Kasumi-1 (cell line): ENCODE results near the gene ABLIM3.
A peak's percentile ranks its signal among the peaks of the same experiment; 100 is the strongest.

Source experiments
- DNase-seq, 2 experiments: peaks; one replicate each; lab custom pipeline; 2025; lab: John Stamatoyannopoulos, UW

Gene ABLIM3

GRCh38 chr5:149219584-149219983, 78.3 kb downstream of the ABLIM3 start:
- no peak for DNase-seq

GRCh38 chr5:149220750-149221149, 79.5 kb downstream of the ABLIM3 start:
- DNase-seq: no peak

DNA sequence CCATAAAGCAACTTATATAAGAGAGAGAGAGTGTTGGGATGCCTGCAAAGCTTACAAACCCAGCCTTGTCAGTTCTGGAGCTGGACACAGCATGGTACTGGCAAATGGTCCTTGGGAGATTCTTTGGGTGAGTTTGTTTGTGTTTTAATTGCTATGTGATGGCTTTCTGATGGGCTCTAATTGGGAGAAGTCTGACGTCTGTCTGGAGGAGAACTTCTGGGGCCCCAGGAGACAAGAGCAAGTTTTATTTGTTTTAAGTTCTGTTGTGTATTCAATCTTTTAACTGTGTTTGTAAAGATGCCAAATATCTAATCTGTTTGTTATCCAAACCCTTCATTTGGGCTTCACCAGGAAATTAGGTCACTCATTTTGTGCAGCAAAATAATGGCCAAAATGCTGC, 80.0 kb downstream of the ABLIM3 start:
- no peak for DNase-seq

GRCh38 chr5:149221731-149222342, 80.5 kb downstream of the ABLIM3 start:
- DNase-seq: no peak

DNA sequence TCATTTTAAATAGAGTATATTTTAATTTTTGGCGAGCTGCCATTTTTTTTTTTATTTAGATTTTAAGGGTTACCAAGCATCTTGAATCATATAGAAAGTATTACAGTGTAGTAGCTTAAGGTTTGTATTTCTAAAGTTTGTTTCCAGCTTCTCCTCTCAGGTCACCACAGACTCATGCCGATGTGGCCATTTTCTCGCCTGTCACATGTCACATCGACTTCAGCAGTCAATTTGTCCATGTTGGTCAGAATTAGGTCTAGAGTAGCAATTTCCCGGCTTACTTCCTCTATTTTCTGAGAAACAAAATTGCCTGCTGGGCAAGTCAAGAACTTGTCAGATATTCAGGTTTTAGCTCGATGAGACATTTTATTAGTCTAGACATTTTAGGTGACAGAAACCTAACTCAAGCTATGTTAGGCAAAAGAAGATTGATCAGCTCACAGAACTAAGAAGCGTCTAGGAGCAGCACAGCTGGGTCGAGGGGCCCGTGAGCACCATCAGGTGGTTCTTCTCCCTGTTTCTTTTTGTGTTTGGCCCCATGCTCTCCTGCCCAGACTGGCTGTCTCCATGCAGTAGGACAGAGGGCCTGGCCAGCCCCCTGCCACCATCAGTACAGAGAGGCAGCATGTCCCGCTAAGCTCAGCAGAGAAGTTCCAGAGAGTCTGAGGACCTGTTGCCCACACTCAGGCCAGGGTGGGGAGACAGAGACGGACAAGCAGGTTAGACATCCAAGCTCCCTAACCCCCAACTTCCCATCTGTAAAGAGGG, 82.0 kb downstream of the ABLIM3 start:
- peak; percentile 28 to 53 for DNase-seq

DNA sequence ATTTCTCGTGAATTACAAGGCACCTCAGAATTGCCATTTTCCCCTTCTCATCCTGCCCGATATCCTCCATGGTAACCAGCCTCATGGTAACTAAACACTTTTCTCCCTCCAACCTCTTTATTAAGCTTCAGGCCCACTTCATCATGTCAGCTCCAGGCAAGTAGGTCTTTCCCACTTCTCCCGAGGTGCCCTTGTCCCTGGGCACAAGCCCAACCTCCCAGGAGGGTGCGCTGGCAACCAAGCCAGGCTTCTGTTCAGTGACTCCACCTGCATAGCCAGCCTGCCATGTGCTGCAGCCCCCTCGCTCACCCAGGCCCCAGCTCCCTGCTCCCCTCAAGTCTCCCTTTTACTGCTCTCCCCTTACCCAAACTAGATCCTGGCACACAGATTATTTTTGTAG, 83.0 kb downstream of the ABLIM3 start:
- DNase-seq: no peak

DNA sequence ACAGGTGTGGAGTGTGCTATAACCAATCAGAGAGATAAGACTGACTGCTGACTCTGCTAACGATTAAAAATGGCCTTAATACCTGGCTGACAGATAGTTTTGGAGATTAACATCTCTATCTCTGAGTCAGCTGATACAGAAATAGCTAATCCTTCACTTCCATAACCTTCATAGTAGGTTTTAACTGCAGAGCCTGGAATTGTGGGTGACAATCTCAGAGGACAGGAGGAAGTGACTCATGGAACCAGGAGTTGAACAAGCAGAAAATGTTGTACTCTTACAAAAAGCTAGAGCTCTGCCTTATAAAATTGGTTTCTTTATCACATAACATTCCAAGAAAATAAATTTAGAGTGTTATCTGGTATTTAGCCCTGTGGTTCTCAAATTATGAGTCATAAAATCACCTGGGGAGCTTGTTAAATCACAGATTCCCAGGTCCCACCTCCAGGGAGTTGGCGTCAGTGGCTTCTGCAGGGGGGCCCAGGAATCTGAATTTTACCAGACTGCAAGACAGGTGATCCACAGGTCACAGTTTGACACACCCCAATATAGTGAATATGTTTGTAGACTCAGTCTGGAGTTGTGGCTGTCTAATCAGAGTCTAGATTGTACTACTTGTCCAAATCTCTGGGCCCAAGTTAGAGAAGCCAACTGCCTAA, 86.0 kb downstream of the ABLIM3 start:
- DNase-seq: peak in 1 of 2 experiments; percentile 24

- peak; percentile 25 to 42 for DNase-seq
These were observed 87.5 kb downstream of the ABLIM3 start for GRCh38 chr5:149228618-149229297.

- DNase-seq: no peak
These were observed 88.1 kb downstream of the ABLIM3 start for GRCh38 chr5:149229298-149229937.

DNA sequence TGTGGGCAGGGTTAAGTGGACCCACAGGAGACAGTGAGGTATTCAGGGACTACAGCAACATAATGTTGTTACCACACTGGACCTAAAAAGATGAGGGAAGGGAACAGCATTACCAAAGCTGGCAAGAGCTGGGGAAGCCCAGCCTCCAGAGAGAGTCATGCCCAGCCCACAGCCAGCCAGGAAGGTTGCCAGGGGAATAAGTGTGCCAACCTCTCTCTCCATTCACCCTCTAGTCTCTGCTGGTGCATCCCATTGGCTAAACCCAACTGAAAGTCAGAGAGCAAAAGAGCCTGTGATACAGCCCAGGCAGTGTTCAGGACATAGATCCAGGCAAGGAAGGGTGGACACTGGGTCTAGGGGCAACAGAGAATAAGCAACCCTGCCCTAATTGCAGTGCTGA, 94.5 kb downstream of the ABLIM3 start:
- no peak for DNase-seq

DNA sequence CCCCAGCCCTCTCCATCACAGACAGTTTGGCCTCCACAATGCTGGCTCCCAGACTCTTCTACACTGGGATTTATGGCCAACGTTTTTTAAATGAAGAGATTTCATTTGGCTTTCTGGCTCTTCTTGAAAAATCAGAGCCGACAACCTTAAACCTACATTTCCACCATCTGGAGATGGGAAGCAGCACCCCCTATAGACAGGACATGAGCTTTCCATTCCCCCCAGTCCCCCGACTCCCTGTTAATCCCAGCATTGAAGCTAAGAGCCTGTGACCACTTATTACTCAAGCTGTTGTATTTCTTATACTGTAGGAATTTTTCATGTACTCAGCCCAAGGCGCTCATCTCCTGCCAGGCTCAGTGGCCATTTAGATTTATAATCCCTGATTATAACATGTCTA, 96.4 kb downstream of the ABLIM3 start:
- no peak for DNase-seq

DNA sequence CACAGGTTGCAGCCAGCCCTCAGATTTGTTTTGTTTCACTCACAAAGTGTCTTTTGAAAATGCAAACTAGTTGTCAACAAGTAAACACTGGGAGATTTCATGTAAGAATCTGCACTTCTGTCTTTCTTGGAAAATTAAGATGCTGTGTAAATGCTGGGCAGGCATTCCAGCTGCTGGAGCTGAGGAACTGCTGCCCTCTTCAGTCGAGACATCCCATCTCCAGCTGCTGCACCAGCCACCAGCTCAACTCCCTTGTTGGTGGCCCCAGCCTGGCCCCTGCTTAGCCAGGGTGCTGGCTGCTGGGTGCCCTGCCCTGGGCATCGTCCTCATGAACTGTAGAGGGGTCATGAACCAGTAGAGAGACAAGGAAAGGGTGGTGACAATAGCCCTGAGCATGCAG, 97.2 kb downstream of the ABLIM3 start:
- DNase-seq: peak in 1 of 2 experiments; percentile 3

DNA sequence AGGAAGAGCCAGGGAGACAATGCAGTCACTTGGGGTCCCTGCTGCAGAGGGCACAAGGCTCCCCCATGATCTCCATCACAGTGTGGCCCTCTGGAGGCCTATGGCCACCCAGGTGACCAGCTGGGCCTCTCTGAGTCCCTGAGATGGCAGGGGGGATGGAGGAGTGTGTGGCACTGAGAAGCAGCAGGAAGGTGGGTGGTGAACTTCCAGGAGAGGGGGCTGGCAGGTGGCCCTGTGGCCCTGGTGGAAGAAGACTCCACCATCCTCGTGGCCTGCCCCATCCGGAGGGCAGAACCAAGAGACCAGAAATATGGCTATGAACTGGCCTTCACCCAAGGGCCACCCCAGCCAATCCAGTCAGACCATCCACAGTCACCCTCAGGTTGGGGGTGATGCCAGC, 98.6 kb downstream of the ABLIM3 start:
- no peak for DNase-seq

DNA sequence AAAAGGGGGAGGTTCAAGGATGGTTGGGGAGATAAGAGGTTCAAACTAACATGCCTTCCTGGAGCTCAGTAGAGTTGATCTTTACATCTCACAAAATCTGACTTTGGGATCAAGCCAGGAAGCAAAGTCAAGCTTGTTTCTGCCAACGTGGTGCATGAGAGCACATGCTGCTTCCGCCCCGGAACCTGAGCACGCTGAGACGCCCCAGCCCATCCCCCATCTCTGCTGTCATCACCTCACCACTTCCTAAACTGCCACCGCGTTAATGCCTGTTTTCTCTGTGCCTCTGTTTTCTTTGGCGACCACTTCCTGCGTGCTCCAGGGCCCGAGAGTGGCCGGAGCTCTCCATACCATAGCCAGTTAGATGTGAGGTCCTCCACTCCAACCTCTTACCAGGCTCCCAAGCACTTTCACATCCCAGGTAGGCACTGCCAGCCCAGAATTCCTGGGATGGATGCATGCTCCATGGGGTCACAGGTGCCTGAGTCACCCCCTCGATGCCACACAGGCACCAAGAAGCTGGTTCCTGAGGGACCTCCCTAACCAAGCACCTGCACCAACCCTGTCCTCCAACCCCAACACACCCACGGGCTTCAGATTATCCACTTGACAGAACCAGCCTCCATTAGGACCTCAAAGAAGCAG, 99.2 kb downstream of the ABLIM3 start:
- peak; percentile 83 to 90 for DNase-seq

- DNase-seq: no peak
These were observed 101.0 kb downstream of the ABLIM3 start for GRCh38 chr5:149242339-149242738.

GRCh38 chr5:149246906-149247305, 105.6 kb downstream of the ABLIM3 start:
- no peak for DNase-seq

DNA sequence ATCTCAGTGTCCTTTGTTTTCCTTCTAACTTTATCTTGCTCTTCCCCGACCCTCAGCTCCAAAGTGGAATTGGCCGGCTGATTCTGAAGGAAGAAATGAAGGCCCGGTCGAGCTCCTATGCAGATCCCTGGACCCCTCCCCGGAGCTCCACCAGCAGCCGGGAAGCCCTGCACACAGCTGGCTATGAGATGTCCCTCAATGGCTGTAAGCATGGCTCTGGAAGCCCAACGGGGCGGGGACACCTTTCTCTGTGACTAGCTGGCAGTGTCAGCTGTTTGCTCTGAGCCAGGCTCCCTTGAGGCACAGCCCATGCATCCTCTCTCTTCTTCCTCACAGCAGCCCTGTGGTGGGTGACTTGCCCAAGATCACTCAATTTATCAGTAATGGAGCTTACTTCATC, 106.4 kb downstream of the ABLIM3 start:
- no peak for DNase-seq

GRCh38 chr5:149251546-149251945, 110.3 kb downstream of the ABLIM3 start:
- DNase-seq: no peak

- DNase-seq: peak; percentile 39 to 45
These were observed 113.2 kb downstream of the ABLIM3 start for GRCh38 chr5:149254506-149254905.

DNA sequence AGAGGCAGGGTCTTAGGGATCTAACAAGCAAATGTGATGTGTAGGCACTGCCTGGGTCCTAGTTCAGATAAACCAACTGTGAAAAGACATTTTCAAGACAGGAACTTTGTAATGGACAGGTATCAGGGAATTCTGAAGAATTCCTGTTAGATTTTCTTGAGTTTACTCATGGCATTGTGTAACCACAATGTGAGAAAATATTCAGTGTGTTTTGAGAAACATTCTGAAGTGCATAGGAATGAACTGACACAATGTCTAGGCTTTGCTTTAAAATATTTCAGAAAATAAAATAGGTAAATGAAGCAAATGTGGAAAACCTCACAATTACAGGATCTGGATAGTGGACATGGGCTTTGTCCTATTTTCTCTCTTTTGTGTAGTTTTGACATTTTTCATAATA, 115.2 kb downstream of the ABLIM3 start:
- no peak for DNase-seq

DNA sequence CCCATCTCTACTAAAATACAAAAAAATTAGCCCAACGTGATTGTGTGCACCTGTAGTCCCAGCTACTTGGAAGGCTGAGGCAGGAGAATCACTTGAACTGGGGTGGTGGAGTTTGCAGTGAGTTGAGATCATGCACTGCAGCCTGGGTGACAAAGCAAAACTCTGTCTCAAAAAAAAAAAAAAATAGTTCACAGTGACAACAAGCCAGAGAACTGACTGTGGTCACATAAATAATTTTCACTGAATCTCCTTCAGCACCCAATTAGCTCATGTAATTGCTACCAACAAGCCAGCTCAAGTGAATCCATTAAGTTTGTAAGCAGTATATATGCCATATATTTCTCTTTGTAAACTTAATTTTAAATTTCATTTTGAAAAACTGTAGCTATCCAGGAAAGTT, 115.8 kb downstream of the ABLIM3 start:
- DNase-seq: no peak
